AG04449 (cell line): ENCODE results near the gene EYS.

Experiments
- CTCF ChIA-PET: fragments of 350-600 bp; formaldehyde crosslinking; extraction: SDS; loops from one replicate; lab custom pipeline; 2021; ENCODE audit warnings: antibody characterized with exemption; lab: Yijun Ruan, JAX
- POLR2A ChIA-PET: fragments of 400-600, 350-600 bp; formaldehyde crosslinking; extraction: SDS; loops from one replicate; lab custom pipeline; 2020; ENCODE audit warnings: antibody characterized with exemption, inconsistent platforms; lab: Yijun Ruan, JAX
- DNase-seq: peaks from one replicate; pipeline ENCODE4 v3.0.0-alpha.2; 2010; ENCODE audit warnings: low read depth, low spot score
- H3K4me3 ChIP-seq: 2 replicates; pipeline ENCODE4 v1.5.1; 2011; ENCODE audit warnings: low read depth, mild to moderate bottlenecking, control low read depth, low read length
- CTCF ChIP-seq: IDR thresholded peaks from one replicate; pipeline ENCODE4 v1.5.1; 2011; ENCODE audit warnings: mild to moderate bottlenecking, moderate library complexity, low read length, control low read depth, inconsistent platforms; ENCODE audit not compliant: insufficient read depth; ENCODE audit errors: missing control alignments

Gene EYS

GRCh38 chr6:64729522-64729921 is 977.5 kb downstream of the EYS start:
- no peak for DNase-seq
- TF ChIP-seq CTCF = no peak
- ChIA-PET POLR2A (no interaction called here), CTCF (no interaction called here)
- H3K4me3 ChIP-seq = no peak overlapping the region

GRCh38 chr6:64727075-64727474 is 980.0 kb downstream of the EYS start:
- TF ChIP-seq CTCF = no peak
- no peak overlapping the region for H3K4me3 ChIP-seq
- DNase-seq = no peak
- CTCF ChIA-PET = no interaction called here
- POLR2A ChIA-PET = no interaction called here

GRCh38 chr6:64724091-64724490 is 982.9 kb downstream of the EYS start:
- no peak for DNase-seq
- H3K4me3 ChIP-seq = no peak overlapping the region
- ChIA-PET CTCF (no interaction called here), POLR2A (no interaction called here)
- no peak for TF ChIP-seq CTCF

GRCh38 chr6:64723327-64724058 is 983.5 kb downstream of the EYS start:
- ChIA-PET POLR2A (no interaction called here), CTCF (no interaction called here)
- no peak for DNase-seq
- no peak overlapping the region for H3K4me3 ChIP-seq
- TF ChIP-seq CTCF = no peak

GRCh38 chr6:64721865-64722264 is 985.2 kb downstream of the EYS start:
- ChIA-PET CTCF (no interaction called here), POLR2A (no interaction called here)

GRCh38 chr6:64717281-64717680 is 989.7 kb downstream of the EYS start:
- H3K4me3 ChIP-seq = no peak overlapping the region
- CTCF ChIA-PET = no interaction called here
- no peak for DNase-seq
- no peak for TF ChIP-seq CTCF
- POLR2A ChIA-PET = no interaction called here

More at GRCh38 chr6:64721865-64722264, 985.2 kb downstream of the EYS start:
- TF ChIP-seq CTCF = no peak
- H3K4me3 ChIP-seq = no peak overlapping the region
- DNase-seq = no peak
